ENCODE measurements around the gene NATD1. TPM values are rescaled to one million over a fixed set of nuclear protein-coding genes. Genes with fewer than 3 reads are reported as not detected.
"Not testable (repeated sequence)": the region's sequence is repeated elsewhere in the genome, so short reads cannot be mapped to it uniquely, and the experiment has no call there.

NATD1 gene
- polyA plus RNA-seq, 1 donor: 11.2 TPM

DNA sequence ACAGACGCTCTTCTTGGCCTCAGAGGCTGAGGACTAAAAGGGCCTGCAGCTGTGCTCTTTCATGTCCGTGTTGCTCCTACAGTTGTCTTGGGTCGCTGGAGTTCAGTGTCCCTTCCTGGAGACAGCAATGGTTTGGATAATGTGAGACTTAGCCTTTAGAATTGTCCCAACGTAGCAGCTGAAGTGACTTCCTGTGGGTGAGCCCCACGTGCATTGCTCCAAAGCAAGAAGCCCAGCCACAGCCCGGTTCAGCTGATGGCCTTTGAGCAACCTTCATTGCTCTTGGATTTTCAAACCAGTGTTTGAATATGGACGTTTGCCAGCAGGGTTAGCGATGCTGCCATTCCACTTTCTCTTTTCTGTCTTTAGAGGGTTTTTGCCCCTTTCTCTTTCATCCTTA, 59.0 kb downstream of the NATD1 start:
- DNase-seq: no peak

DNA sequence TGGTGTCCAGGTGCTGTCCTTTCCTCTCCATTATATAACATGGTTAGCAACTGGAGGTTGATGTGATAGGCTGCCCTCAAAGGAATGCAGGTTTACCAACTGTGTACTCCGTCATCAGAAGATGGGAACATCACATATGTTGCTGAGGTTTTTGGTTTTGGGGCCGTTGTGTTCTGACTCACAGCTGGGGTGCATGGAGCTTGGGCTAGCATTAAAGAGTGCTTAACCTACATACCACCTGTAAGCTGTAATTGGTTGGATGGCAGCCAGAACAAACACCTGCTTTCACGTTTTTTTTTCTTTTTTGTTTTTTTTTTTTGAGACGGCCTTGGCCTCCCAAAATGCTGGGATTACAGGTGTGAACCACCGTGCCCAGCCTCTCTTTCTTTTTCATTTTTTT, 60.2 kb downstream of the NATD1 start:
- DNase-seq: no peak

DNA sequence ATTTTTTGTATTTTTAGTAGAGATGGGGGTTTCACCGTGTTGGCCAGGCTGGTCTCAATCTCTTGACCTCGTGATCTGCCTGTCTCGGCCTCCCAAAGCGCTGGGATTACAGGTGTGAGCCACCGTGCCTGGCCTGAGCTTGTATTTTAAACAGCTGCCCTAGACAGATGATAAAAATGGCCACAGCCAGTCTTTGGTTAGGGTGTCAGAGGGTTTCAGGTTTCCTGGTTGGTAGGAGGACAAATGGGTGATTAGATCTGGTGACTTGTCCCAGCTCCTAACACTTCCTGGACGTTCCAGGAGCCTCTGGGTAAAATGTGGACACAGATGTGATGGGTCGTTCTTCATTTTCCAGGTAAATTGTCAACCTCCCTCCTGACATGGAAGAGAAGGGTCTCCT, 60.8 kb downstream of the NATD1 start:
- DNase-seq: not testable (repeated sequence)

DNA sequence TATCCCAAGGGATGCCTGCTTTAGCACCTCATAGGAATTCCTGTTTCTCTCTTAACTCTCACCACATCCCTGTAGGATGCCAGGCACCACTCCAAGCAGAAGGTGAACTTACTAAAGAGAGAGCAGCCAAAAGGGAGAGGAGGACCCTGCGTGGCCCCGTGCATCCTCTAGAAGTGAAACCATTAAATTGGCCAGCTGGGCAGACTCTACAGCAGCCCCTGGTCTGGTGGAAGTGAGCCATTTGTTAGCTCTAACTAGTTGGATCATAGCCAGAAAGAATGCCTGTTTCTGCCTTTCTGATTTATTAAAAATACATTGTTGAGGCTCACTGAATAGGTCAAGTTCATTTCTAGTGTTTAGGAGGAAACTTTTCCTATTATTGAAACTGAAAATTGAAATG, 61.5 kb downstream of the NATD1 start:
- DNase-seq: no peak

DNA sequence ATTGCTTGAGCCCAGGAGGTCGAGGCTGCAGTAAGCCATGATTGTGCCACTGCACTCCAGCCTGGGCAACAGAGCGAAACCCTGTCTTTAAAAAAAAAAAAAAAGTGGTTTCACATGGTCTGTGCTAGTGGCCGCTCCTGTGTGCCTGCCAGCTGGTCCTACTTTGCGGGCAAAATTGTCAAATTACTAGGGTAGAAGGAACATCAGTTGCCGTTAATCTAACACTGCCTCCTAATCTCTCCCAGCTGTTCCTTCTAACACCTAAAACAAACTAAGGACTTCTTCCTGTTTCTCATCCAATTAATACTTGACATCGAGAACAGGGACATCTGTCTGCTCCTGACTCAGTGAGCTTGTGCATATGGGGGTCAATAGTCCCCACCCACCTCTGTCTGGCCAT, 63.1 kb downstream of the NATD1 start:
- DNase-seq: no peak

DNA sequence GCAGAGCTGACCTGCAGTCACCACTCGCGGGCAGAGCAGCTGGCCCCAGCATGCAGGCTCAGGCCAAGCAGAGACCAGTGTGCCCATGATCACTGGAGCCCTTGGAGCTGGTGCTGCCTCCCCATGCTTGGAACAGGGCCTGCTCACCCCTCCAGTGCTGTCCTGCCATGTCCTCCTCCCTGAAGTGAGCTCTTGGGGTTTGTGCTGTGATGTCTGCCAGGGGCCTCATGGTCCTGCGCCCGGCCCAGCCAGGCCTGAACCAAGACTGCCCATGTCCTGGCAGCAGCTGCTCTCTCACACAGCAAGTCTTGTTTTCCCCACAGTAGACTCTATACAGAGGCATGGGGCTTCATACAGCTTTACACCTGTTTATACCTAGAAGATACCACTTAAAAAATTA, 63.8 kb downstream of the NATD1 start:
- no peak for DNase-seq

Other genes starting within 250 kb of the NATD1 start
- gene USP22, start 210.4 kb downstream of the NATD1 start, polyA plus RNA-seq (ENCODE audit: insufficient read length): 246 TPM
- 40.5 TPM for gene DHRS7B, start 126.4 kb downstream of the NATD1 start, polyA plus RNA-seq (ENCODE audit: insufficient read length)
- 18.4 TPM for gene TMEM11, start 39.2 kb downstream of the NATD1 start, polyA plus RNA-seq (ENCODE audit: insufficient read length)
- gene MAP2K3, start 31.3 kb upstream of the NATD1 start, polyA plus RNA-seq (ENCODE audit: insufficient read length): 20.5 TPM
- gene KCNJ12, start 122.9 kb upstream of the NATD1 start, polyA plus RNA-seq (ENCODE audit: insufficient read length): 4.5 TPM

All from left kidney (tissue), 2 donors.